CD4-positive, alpha-beta memory T cell (primary cell): ENCODE measurements around the gene HS3ST4. TPM values are rescaled to one million over a fixed set of nuclear protein-coding genes. Genes with fewer than 3 reads are reported as not detected.
"Not testable (repeated sequence)": the region's sequence is repeated elsewhere in the genome, so short reads cannot be mapped to it uniquely, and the experiment has no call there.

Experiments used
- CTCF ChIA-PET: fragments of 350-600 bp; sonication (Branson Sonifier 250); formaldehyde crosslinking; loops from one replicate; lab custom pipeline; 2021; ENCODE audit warnings: inconsistent platforms; ENCODE audit not compliant: partially characterized antibody; lab: Charles Lee
- POLR2A ChIA-PET: fragments of 350-600 bp; sonication (Branson Sonifier 250); formaldehyde crosslinking; loops from one replicate; lab custom pipeline; 2021; ENCODE audit not compliant: partially characterized antibody; lab: Charles Lee
- DNase-seq, 5 donors: peaks; one replicate each; pipeline versions ENCODE4 v3.0.0 to v3.0.0-alpha.2; 2020 to 2022; ENCODE audit warnings: mixed read lengths in 1 of 5
- H3K27ac ChIP-seq: one replicate; pipeline ENCODE4 v1.7.0; 2013; ENCODE audit warnings: low read depth, low read length
- H3K27me3 ChIP-seq: 2 replicates; pipeline ENCODE4 v1.7.0; 2013; ENCODE audit warnings: mild to moderate bottlenecking, low read length, moderate library complexity; ENCODE audit not compliant: insufficient read depth
- H3K36me3 ChIP-seq: 2 replicates; pipeline ENCODE4 v1.7.0; 2013; ENCODE audit warnings: mild to moderate bottlenecking, low read length, moderate library complexity; ENCODE audit not compliant: insufficient read depth
- H3K4me1 ChIP-seq: 2 replicates; pipeline ENCODE4 v1.7.0; 2013; ENCODE audit warnings: mild to moderate bottlenecking, low read length, moderate library complexity; ENCODE audit not compliant: insufficient read depth
- H3K4me3 ChIP-seq, 2 donors: one replicate each; pipeline ENCODE4 v1.7.0; 2013; ENCODE audit warnings: low read length in 2 of 2, mild to moderate bottlenecking in 1 of 2
- H3K9me3 ChIP-seq, 2 donors: one replicate each; pipeline ENCODE4 v1.7.0; 2013; ENCODE audit warnings: low read length in 2 of 2, control low read depth in 1 of 2; ENCODE audit not compliant: control insufficient read depth in 1 of 2
- H3K27ac Mint-ChIP-seq, 7 donors: one replicate each; pipeline ENCODE4 v1.8.0; 2020 to 2021; ENCODE audit warnings: mixed read lengths in 7 of 7, mild to moderate bottlenecking in 6 of 7, inconsistent platforms in 3 of 7, moderate library complexity in 3 of 7
- H3K27me3 Mint-ChIP-seq, 2 donors: one replicate each; pipeline ENCODE4 v1.8.0; 2020 to 2021; ENCODE audit warnings: mixed read lengths in 2 of 2
- H3K36me3 Mint-ChIP-seq, 2 donors: one replicate each; pipeline ENCODE4 v1.8.0; 2020 to 2021; ENCODE audit warnings: mixed read lengths in 2 of 2, inconsistent platforms in 1 of 2, mild to moderate bottlenecking in 1 of 2
- H3K4me1 Mint-ChIP-seq, 4 donors: one replicate each; pipeline ENCODE4 v1.8.0; 2020 to 2021; ENCODE audit warnings: mixed read lengths in 4 of 4, mild to moderate bottlenecking in 1 of 4
- H3K4me3 Mint-ChIP-seq, 8 donors: one replicate each; pipeline ENCODE4 v1.8.0; 2020 to 2021; ENCODE audit warnings: mixed read lengths in 8 of 8, mild to moderate bottlenecking in 7 of 8, moderate library complexity in 6 of 8, inconsistent platforms in 3 of 8
- H3K9me3 Mint-ChIP-seq, 8 donors: one replicate each; pipeline ENCODE4 v1.8.0; 2020 to 2021; ENCODE audit warnings: mixed read lengths in 8 of 8, mild to moderate bottlenecking in 5 of 8, inconsistent platforms in 3 of 8, moderate library complexity in 1 of 8
- intact Hi-C: fragments of 100-400 bp; cut with micrococcal nuclease; formaldehyde crosslinking; loops from one replicate; pipeline ENCODE4 v1.15.1; 2023
- polyA plus RNA-seq, 2 donors: library from polyadenylated mRNA; unstranded; fragments of 300-500 nt; fragmentation: Illumina TruSeq; gene quantifications; one replicate each; pipeline ENCODE4 v1.2.3, GENCODE V29; 2021
- total RNA-seq, 2 experiments: library from RNA; stranded (reverse); gene quantifications; one replicate each; pipeline ENCODE4 v1.2.3, GENCODE V29; 2021

Gene HS3ST4
- total and polyA plus RNA-seq, 4 experiments from 2014 or later = not detected

DNA sequence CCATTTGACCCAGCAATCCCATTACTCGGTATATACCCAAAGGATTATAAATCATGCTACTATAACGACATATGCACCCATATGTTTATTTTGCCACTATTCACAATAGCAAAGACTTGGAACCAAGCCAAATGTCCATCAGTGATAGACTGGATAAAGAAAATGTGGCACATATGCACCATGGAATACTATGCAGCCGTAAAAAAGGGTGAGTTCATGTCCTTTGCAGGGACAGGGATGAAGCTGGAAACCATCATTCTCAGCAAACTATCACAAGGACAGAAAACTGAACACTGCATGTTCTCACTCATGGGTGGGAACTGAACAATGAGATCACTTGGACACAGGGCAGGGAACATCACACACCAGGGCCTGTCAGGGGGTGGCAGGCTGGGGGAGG is 406.4 kb downstream of the HS3ST4 start:
- H3K36me3 ChIP-seq, H3K4me3 Mint-ChIP-seq, H3K27me3 Mint-ChIP-seq, H3K36me3 Mint-ChIP-seq, H3K4me3 ChIP-seq, H3K27ac Mint-ChIP-seq, DNase-seq, CTCF ChIA-PET, H3K4me1 ChIP-seq, H3K9me3 ChIP-seq, H3K4me1 Mint-ChIP-seq, H3K27ac ChIP-seq, intact Hi-C loops, POLR2A ChIA-PET, H3K27me3 ChIP-seq: not testable (repeated sequence)
- peaks cover 0 to 10% (median 4%) of the 10 kb centered on the region in 8 donors for H3K9me3 Mint-ChIP-seq

DNA sequence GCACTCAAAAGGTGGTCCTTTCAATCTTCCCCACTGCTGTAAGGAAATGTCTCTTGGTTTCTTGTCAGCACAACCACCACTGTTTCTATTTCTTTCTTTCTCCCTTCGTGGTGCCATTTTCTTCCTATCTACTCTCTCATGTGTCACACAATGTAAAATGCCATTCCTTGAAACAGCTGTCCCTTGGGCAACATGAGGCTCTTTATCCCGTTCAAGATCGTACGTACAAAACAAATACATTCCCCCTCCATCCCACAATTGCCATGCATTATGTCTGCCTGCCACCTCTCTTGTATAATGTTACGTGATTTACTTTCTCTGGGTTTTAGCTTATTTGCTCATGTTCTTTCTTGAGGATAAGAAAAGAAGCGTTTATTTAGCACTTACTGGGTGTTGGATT is 410.6 kb downstream of the HS3ST4 start:
- Histone ChIP-seq H3K27me3 (no peaks in the 10 kb centered on the region), H3K4me3 (no peak overlapping the region), H3K36me3 (no peaks in the 10 kb centered on the region), H3K27ac (no peak overlapping the region), H3K9me3 (no peaks in the 10 kb centered on the region), H3K4me1 (no peaks in the 10 kb centered on the region)
- ChIA-PET POLR2A (no interaction called here), CTCF (no interaction called here)
- Mint-ChIP-seq H3K4me3 (no peak overlapping the region), H3K9me3 (peaks cover 0 to 7% (median 2%) of the 10 kb centered on the region in 8 donors), H3K27me3 (peaks cover 0 to 3% of the 10 kb centered on the region in 2 donors), H3K36me3 (no peaks in the 10 kb centered on the region), H3K4me1 (no peaks in the 10 kb centered on the region), H3K27ac (no peak overlapping the region)
- no peak for DNase-seq
- intact Hi-C loops = no loop called here

- ChIA-PET CTCF (no interaction called here), POLR2A (no interaction called here)
- no peak overlapping the region for H3K27ac Mint-ChIP-seq
- H3K4me1 ChIP-seq = no peaks in the 10 kb centered on the region
- H3K9me3 ChIP-seq = no peaks in the 10 kb centered on the region
- peaks cover 0 to 5% (median under 1%) of the 10 kb centered on the region in 8 donors for H3K9me3 Mint-ChIP-seq
- no peaks in the 10 kb centered on the region for H3K36me3 ChIP-seq
- no peak overlapping the region for H3K4me3 Mint-ChIP-seq
- no peaks in the 10 kb centered on the region for H3K4me1 Mint-ChIP-seq
- H3K4me3 ChIP-seq = no peak overlapping the region
- DNase-seq = no peak
- no peaks in the 10 kb centered on the region for H3K27me3 ChIP-seq
- no peaks in the 10 kb centered on the region for H3K36me3 Mint-ChIP-seq
- H3K27ac ChIP-seq = no peak overlapping the region
- peaks cover 0 to 1% of the 10 kb centered on the region in 2 donors for H3K27me3 Mint-ChIP-seq
- intact Hi-C loops = no loop called here
These were observed 417.2 kb downstream of the HS3ST4 start for GRCh38 chr16:26108836-26109505.

DNA sequence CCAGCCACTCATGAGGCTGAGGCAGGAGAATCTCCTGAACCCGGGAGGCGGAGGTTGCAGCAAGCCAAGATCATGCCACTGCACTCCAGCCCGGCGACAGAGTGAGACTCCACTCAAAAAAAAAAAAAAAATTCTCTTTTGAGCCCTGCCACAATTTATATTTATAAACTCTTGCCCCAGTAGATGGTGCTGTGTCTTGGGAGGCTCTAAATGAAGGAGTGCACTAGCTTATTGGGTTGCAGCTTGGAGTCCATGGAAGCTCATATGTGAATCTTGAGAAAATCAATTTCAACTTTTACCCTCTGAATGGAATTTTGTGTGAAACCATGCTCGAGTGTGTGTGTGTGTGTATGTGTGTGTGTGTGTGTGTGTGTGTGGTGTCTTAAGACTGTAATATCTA is 420.1 kb downstream of the HS3ST4 start:
- H3K27ac Mint-ChIP-seq = no peak overlapping the region
- no peak overlapping the region for H3K4me3 Mint-ChIP-seq
- no peak for DNase-seq
- H3K4me1 Mint-ChIP-seq = no peaks in the 10 kb centered on the region
- POLR2A ChIA-PET = no interaction called here
- intact Hi-C loops = no loop called here
- Histone ChIP-seq H3K36me3 (no peaks in the 10 kb centered on the region), H3K4me3 (no peak overlapping the region), H3K4me1 (no peaks in the 10 kb centered on the region), H3K9me3 (no peaks in the 10 kb centered on the region), H3K27me3 (no peaks in the 10 kb centered on the region), H3K27ac (no peak overlapping the region)
- CTCF ChIA-PET = no interaction called here
- H3K27me3 Mint-ChIP-seq = peaks cover 0 to 2% of the 10 kb centered on the region in 2 donors
- H3K36me3 Mint-ChIP-seq = no peaks in the 10 kb centered on the region
- H3K9me3 Mint-ChIP-seq = peaks cover 0 to 2% (median 0%) of the 10 kb centered on the region in 8 donors

- Mint-ChIP-seq H3K4me3 (no peak overlapping the region), H3K4me1 (no peaks in the 10 kb centered on the region), H3K27ac (no peak overlapping the region), H3K27me3 (peaks cover 1 to 2% of the 10 kb centered on the region in 2 donors), H3K36me3 (no peaks in the 10 kb centered on the region), H3K9me3 (no peaks in the 10 kb centered on the region)
- Histone ChIP-seq H3K36me3 (no peaks in the 10 kb centered on the region), H3K4me3 (no peak overlapping the region), H3K9me3 (no peaks in the 10 kb centered on the region), H3K27ac (no peak overlapping the region), H3K4me1 (no peaks in the 10 kb centered on the region), H3K27me3 (no peaks in the 10 kb centered on the region)
- no peak for DNase-seq
- POLR2A ChIA-PET = no interaction called here
- CTCF ChIA-PET = no interaction called here
- intact Hi-C loops = no loop called here
These were observed 426.8 kb downstream of the HS3ST4 start for GRCh38 chr16:26118575-26118974.

GRCh38 chr16:26120729-26121128 is 429.0 kb downstream of the HS3ST4 start:
- no peaks in the 10 kb centered on the region for H3K36me3 ChIP-seq
- ChIA-PET POLR2A (no interaction called here), CTCF (no interaction called here)

GRCh38 chr16:26128296-26128695 is 436.5 kb downstream of the HS3ST4 start:
- Histone ChIP-seq H3K36me3 (no peaks in the 10 kb centered on the region), H3K27ac (no peak overlapping the region), H3K4me1 (no peaks in the 10 kb centered on the region), H3K27me3 (no peaks in the 10 kb centered on the region), H3K4me3 (no peak overlapping the region), H3K9me3 (no peaks in the 10 kb centered on the region)
- ChIA-PET POLR2A (no interaction called here), CTCF (no interaction called here)
- Mint-ChIP-seq H3K27ac (no peak overlapping the region), H3K9me3 (no peaks in the 10 kb centered on the region), H3K4me3 (no peak overlapping the region), H3K27me3 (peaks cover 5 to 6% of the 10 kb centered on the region in 2 donors), H3K36me3 (no peaks in the 10 kb centered on the region), H3K4me1 (no peaks in the 10 kb centered on the region)
- no peak for DNase-seq
- intact Hi-C loops = no loop called here

More at GRCh38 chr16:26120729-26121128, 429.0 kb downstream of the HS3ST4 start:
- no peaks in the 10 kb centered on the region for H3K4me1 ChIP-seq
- no peaks in the 10 kb centered on the region for H3K27me3 ChIP-seq
- intact Hi-C loops = no loop called here
- no peak for DNase-seq
- H3K4me3 Mint-ChIP-seq = no peak overlapping the region
- no peaks in the 10 kb centered on the region for H3K9me3 Mint-ChIP-seq
- H3K27me3 Mint-ChIP-seq = peaks cover 1 to 2% of the 10 kb centered on the region in 2 donors
- H3K4me1 Mint-ChIP-seq = no peaks in the 10 kb centered on the region
- no peak overlapping the region for H3K27ac ChIP-seq
- H3K9me3 ChIP-seq = no peaks in the 10 kb centered on the region
- H3K4me3 ChIP-seq = no peak overlapping the region
- H3K36me3 Mint-ChIP-seq = no peaks in the 10 kb centered on the region
- H3K27ac Mint-ChIP-seq = no peak overlapping the region
